ENCODE data around the gene KPNA3. TPM values are rescaled to one million over a fixed set of nuclear protein-coding genes. Genes with fewer than 3 reads are reported as not detected.
A peak's percentile ranks its signal among the peaks of the same experiment; 100 is the strongest.

The KPNA3 gene
- total and polyA plus RNA-seq, 12 donors, result 22.5 to 79.1 (median 55.0) TPM

- no peaks in the 10 kb centered on the region for H3K9me3 ChIP-seq
- WGBS, 2 donors, result 97 to 98% methylated on average over 4 of the region's 4 CpGs
- intact Hi-C loops (cut with DNase I), result loop anchor here in 1 of 10 donors (10.0 kb wide), 1 partner anchor 99 kb away; no protein-coding TSS in a partner anchor
- H3K4me1 ChIP-seq, result peaks cover 0 to 82% (median 48%) of the 10 kb centered on the region in 9 donors
- no peak overlapping the region for H3K27ac ChIP-seq
- no peaks in the 10 kb centered on the region for H3K27me3 ChIP-seq
- no peaks in the 10 kb centered on the region for H3K36me3 ChIP-seq
- H3K4me3 ChIP-seq, result no peak overlapping the region
- DNase-seq (no peak), ATAC-seq (no peak)
- TF ChIP-seq CTCF (IDR thresholded peaks at IDR 0.05), result no peak
These were observed 8.6 kb downstream of the KPNA3 start for GRCh38 chr13:49783865-49784264.

GRCh38 chr13:49782784-49783183, 9.7 kb downstream of the KPNA3 start:
- no peak for ATAC-seq
- 96 to 97% methylated on average over 2 of the region's 2 CpGs for WGBS, 2 donors
- no peak for DNase-seq
- Histone ChIP-seq H3K9me3 (no peaks in the 10 kb centered on the region), H3K27me3 (no peaks in the 10 kb centered on the region), H3K4me3 (no peak overlapping the region), H3K36me3 (no peaks in the 10 kb centered on the region), H3K27ac (no peak overlapping the region), H3K4me1 (peaks cover 0 to 72% (median 39%) of the 10 kb centered on the region in 9 donors)
- no peak for TF ChIP-seq CTCF (IDR thresholded peaks at IDR 0.05)
- intact Hi-C loops (cut with DNase I), result loop anchor here in 1 of 10 donors (10.0 kb wide), 1 partner anchor 98 kb away; no protein-coding TSS in a partner anchor

GRCh38 chr13:49781806-49782205, 10.7 kb downstream of the KPNA3 start:
- peaks cover 0 to 79% (median 37%) of the 10 kb centered on the region in 9 donors for H3K4me1 ChIP-seq
- ATAC-seq, result no peak
- H3K27ac ChIP-seq, result peak overlapping the region in 1 of 10 donors; percentile 7
- DNase-seq, result no peak
- no peaks in the 10 kb centered on the region for H3K36me3 ChIP-seq
- no peak overlapping the region for H3K4me3 ChIP-seq
- WGBS, 2 donors, result 78 to 94% methylated on average over 3 of the region's 3 CpGs
- H3K27me3 ChIP-seq, result no peaks in the 10 kb centered on the region
- no peaks in the 10 kb centered on the region for H3K9me3 ChIP-seq
- intact Hi-C loops (cut with DNase I), result loop anchor here in 1 of 10 donors (10.0 kb wide), 1 partner anchor 97 kb away; no protein-coding TSS in a partner anchor
- TF ChIP-seq CTCF (IDR thresholded peaks at IDR 0.05), result no peak

GRCh38 chr13:49779721-49780120, 12.8 kb downstream of the KPNA3 start:
- H3K4me1 ChIP-seq, result peaks cover 0 to 69% (median 27%) of the 10 kb centered on the region in 9 donors
- H3K27ac ChIP-seq, result no peak overlapping the region
- H3K27me3 ChIP-seq, result no peaks in the 10 kb centered on the region
- no peaks in the 10 kb centered on the region for H3K36me3 ChIP-seq
- H3K9me3 ChIP-seq, result no peaks in the 10 kb centered on the region
- TF ChIP-seq CTCF (IDR thresholded peaks at IDR 0.05), result no peak
- ATAC-seq (no peak), DNase-seq (no peak)
- intact Hi-C loops (cut with DNase I), result loop anchor here in 1 of 10 donors (10.0 kb wide), 1 partner anchor 95 kb away; no protein-coding TSS in a partner anchor
- H3K4me3 ChIP-seq, result no peak overlapping the region
